ENCODE results near the gene TUBA3D.
"Not testable (repeated sequence)": the region's sequence is repeated elsewhere in the genome, so short reads cannot be mapped to it uniquely, and the experiment has no call there.

Gene TUBA3D

DNA sequence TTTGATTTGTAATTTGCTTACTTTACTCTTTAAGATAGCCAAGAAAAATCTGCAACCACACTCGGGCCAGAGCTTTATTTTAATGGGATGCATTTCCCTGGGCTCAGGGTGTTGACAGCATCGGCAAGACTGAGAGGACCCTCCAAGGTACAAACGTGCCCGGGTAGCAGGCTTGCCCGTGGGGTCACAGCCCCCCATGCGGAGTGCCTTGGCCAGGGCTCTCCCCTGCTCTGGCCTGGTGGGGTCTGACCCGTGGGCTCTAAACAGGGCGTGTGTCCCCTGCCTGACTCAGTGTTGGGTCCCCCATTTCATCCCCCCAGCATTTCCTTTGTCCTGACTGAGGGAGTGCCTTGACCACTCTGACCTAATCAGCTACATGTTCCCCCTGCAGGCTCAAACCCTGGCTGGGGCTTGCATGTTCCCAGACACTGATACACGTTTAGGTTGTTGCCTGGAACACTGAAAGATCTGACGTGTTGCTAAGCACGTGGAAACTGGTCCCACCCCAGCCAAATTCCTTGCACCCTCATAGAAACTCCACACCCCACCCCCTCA, 9.1 kb downstream of the TUBA3D start:
- not testable (repeated sequence) for DNase-seq

DNA sequence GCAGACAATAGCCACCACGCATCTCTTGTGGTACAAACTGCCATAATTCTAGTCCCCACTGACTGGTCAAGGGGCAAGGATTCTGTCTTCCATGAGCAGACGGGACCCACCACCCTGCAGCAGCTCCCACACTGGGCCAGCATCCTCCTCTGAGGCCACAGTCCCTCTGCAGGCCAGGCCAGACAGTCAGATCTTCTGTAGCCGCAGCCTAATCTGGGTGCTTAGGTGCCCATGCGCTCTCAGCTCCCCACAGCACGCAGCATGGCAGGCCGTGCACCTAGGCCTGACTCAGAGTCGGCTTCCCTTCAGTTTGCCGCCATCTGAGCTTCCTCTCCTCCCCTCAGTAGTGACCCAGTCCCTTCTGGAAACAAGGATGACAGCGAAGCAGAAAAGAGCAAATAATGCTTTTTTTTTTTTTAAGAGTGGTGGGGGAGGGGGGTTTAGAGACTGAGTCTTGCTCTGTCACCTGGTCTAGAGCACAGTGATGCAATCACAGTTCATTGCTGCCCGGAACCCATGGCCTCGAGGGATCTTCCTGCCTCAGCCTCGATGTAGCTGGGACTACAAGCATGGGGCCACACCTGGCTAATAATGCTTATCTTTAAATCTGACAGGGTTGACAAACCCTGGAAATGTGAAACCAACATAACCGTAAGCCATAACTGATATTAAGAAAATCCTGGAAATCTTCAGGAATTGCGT, 10.4 kb downstream of the TUBA3D start:
- DNase-seq = not testable (repeated sequence)

GRCh38 chr2:131488306-131489205, 12.6 kb downstream of the TUBA3D start:
- no peak for DNase-seq

DNA sequence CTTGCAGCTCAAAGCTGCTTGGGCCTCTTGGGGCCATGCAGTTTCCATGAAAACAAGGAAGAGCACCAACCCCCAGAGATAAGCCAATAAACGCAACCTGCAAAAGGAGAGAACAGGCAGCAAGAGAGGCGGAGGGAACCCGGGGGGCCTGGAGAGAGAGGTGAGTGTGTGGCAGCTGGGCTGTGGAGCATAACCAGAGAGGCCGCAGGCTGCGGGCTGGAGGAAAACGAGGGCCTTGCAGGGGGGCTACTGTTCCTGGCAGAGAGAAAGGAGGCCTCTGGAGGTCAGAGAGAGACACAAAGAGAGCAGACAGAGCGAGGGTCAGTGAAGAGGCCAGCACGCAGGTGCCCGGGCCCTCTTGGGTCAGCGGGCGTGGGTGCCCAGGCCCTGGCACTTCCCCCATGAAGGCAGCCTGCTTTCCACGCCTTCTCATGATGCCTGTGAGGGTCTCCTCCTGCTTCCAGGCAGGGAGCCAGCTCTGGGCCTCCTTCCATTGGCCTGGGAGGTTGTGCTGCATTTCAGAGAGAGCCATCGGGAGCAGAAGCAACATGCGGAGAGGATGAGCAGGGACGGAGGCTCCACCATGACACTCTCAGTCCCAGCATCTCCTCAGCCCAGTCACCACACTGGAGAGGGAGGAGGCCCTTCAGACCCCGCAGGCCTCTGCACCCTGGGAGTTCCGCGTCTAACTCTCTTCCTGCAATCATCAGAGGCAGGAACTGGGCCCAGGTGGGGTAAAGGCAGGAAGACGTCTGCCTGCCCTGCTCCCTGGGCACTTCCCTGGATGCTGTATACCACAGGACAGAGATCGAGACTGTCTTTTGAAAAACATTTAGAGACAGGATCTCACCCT, 14.9 kb downstream of the TUBA3D start:
- peak; percentile 17 for DNase-seq

DNA sequence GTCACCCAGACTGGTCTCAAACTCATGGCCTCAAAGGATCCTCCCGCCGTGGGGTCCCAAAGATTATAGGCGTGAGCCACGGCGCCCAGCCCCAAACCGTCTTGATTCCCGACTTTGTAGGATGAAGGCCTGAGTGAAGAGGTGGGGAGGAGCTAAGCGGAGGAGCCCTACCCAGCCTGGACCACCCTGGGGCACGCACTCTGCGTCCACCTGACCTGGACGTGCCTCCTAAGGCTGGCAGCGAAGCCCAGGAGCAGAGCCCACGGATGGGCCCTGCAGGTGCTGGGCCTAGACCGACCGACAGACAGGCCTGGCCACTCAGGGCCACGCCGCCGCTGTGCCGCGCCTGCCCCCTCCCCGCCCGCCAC, 15.5 kb downstream of the TUBA3D start:
- DNase-seq = not testable (repeated sequence)

DNA sequence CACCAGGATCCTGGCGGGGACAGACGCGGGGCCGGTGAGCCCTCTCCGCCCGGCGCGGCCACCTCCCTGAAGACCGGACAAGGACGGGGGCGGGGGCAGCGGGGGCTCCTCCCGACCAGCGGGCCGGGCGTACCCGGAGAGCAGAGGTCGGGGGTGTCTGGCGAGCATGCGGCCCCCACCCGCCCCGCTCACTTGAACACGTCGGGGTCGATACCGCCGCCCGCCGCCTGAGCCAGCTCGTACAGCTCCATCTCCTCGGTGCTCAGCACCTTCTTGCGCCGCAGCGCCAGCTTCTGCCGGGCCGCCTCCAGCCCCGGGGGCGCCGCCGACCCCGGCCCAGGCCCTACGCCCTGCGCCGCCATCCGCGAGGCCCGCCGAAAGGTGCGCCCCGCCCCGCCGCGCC, 16.1 kb downstream of the TUBA3D start, which contains the start of gene MZT2A:
Gene MZT2A (minus strand): TSS at position 383 of the 403 bp plus-strand sequence. CDS start 21 bp downstream, at position 362.
- DNase-seq = not testable (repeated sequence)

- peak; percentile 93 to 94 for DNase-seq
These were observed 16.7 kb downstream of the TUBA3D start for GRCh38 chr2:131492418-131493198.

GRCh38 chr2:131493199-131493968, 17.5 kb downstream of the TUBA3D start:
- DNase-seq = no peak

DNA sequence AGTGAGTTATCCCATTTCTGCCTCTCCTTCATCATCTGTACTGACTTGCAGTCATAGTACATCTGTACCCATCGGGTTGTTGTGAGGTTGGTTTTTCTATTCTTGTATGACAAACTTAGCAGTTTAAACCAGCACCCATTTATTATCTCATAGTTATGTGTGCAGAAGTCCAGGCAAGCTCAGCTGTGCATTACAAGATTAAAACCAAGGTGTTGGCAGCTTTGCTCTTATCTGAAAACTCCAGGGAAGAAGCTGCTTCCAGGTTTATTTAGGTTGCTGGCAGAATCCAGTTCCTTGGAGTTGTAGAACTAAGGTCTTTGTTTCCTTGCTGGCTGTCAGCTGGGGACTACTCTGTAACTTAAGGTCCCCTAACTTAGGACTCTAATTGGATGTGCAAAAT, 19.6 kb downstream of the TUBA3D start:
- not testable (repeated sequence) for DNase-seq

- DNase-seq = not testable (repeated sequence)
These were observed 22.5 kb downstream of the TUBA3D start for GRCh38 chr2:131498321-131498973.

DNA sequence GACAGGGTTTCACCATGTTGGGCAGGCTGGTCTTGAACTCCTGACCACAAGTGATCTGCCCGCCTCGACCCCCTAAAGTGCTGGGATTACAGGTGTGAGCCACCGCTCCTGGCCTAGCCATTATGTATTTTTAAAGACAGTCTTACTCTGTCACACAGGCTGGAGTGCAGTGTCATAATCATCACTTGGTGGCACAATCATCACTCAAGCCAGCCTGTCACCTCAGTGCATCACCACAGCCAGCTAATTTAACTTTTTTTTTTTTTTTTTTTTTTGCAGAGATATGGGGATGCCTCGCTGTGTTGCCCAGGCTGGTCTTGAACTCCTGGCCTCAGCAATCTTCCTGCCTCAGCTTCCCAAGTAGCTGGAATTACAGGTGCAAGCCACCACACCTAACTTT, 27.7 kb downstream of the TUBA3D start:
- DNase-seq = not testable (repeated sequence)

DNA sequence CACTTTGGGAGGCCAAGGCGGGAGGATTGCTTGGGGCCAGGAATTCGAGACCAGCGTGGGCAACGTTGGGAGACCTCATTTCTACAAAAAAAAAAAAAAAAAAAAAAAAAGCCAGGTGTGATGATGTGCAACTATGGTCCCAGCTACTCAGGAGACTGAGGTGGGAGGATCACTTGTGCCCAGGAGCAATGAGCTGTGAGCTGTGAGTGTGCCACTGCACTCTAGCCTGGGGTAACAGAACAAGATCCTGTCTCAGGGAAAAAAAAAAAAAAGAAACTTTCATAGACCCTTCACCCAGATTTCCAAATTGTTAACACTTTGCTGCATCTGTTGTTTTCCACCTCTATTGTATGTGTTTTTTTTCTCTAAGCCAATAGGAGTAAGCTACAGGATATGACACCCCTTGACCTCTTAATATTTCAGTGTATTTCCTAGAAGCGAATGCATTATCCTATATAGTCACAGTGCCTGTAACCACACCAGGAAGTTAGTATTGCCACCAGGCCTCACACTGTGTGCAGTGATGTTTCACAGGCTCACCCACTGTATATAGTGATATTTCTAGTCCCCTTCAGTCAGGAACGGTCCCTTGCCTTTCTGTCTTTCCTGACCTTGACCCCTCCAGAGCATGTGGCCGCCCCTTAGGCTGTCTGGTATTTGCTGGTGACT, 28.3 kb downstream of the TUBA3D start:
- DNase-seq = not testable (repeated sequence)

DNA sequence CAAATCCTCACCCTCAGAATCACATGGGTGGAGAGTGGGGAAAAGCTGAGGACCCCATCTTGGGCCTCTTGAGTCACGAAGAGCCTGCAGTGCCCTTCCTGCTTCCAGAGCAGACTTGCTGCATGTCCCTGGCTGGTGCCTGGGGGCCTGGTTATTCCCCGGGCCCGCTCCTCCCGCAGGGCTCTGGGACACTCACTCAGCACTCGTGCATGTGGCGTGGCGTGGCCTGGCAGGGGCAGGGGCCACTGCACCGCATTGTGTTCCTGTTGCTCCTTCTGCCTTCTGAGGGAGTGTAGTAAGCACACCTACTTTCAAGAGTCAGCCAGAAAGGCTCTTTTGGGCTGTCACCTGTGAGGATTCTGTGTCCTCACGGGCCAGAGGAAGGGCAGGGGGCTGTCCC, 33.7 kb downstream of the TUBA3D start:
- no peak for DNase-seq

DNA sequence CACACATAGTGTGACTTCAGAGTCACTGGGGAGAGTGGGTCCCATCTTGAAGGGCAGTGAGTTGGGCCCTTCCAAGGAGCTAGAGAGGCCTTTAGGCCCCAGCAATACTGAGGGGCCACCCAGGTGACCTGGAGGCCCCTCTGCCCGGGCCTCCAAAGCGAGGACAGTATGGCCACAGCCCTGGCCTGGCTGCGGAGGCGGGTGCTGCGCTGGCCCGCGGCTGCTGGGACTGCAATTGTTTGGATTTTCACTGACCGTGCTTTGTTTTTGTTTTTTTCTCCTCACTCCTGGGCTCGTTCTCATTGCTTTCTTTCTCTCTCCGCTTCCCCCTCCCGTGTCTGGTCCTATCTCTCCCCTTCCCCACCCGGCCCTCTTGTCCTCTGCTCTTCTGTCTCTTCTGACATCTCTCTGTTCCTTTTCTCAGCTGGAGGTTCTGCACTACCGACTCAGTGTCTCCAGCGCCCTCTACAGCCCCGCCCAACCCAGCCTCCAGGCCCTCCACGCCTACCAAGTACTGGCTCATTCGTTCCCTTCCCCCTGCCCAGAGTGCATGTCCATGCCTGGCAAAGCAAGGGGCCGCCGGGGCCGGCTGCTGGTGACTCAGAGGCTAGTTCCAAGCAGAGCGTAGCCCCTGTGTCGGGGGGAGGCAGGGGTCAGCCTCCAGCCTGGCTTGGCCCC, 35.5 kb downstream of the TUBA3D start:
- DNase-seq = not testable (repeated sequence)

GRCh38 chr2:131511969-131512870, 36.3 kb downstream of the TUBA3D start:
- not testable (repeated sequence) for DNase-seq

GRCh38 chr2:131514408-131515166, 38.7 kb downstream of the TUBA3D start:
- DNase-seq = not testable (repeated sequence)

- not testable (repeated sequence) for DNase-seq
These were observed 39.3 kb downstream of the TUBA3D start for GRCh38 chr2:131515235-131515634.

All from activated CD4-positive, alpha-beta T cell treated with anti-CD3 and anti-CD28 coated beads, Interleukin-2, amount 50 U/mL, for 4 hours (primary cell).